GM18499 (cell line): ENCODE results near the gene TOP1.

ENCODE experiments used
- ATAC-seq: cut with Tn5 transposase; IDR thresholded peaks from one replicate; pipeline ENCODE4 v1.9.1; 2021; ENCODE audit warnings: moderate number of reproducible peaks; ENCODE audit not compliant: insufficient read depth, unreplicated experiment

The TOP1 gene

GRCh38 chr20:41054070-41054846 is 25.6 kb downstream of the TOP1 start:
- ATAC-seq: no peak

GRCh38 chr20:41054847-41055230 is 26.2 kb downstream of the TOP1 start:
- no peak for ATAC-seq

GRCh38 chr20:41055679-41056078 is 27.1 kb downstream of the TOP1 start:
- no peak for ATAC-seq

GRCh38 chr20:41057999-41058673 is 29.5 kb downstream of the TOP1 start:
- no peak for ATAC-seq

- no peak for ATAC-seq
Measured at GRCh38 chr20:41058674-41059635, 30.3 kb downstream of the TOP1 start.

- no peak for ATAC-seq
Measured at GRCh38 chr20:41061155-41061554, 32.5 kb downstream of the TOP1 start.

- ATAC-seq: no peak
Measured at GRCh38 chr20:41063442-41063841, 34.8 kb downstream of the TOP1 start.

GRCh38 chr20:41064377-41064776 is 35.8 kb downstream of the TOP1 start:
- ATAC-seq: peak; percentile 50

GRCh38 chr20:41065716-41066115 is 37.1 kb downstream of the TOP1 start:
- no peak for ATAC-seq

GRCh38 chr20:41068806-41069205 is 40.2 kb downstream of the TOP1 start:
- ATAC-seq: no peak

- no peak for ATAC-seq
Measured at GRCh38 chr20:41072190-41072863, 43.7 kb downstream of the TOP1 start.

- no peak for ATAC-seq
Measured at GRCh38 chr20:41072915-41073314, 44.3 kb downstream of the TOP1 start.

- ATAC-seq: no peak
Measured at GRCh38 chr20:41074441-41074840, 45.8 kb downstream of the TOP1 start.

- no peak for ATAC-seq
Measured at GRCh38 chr20:41076776-41077175, 48.2 kb downstream of the TOP1 start.

GRCh38 chr20:41078329-41078728 is 49.7 kb downstream of the TOP1 start:
- no peak for ATAC-seq

GRCh38 chr20:41079066-41079465 is 50.4 kb downstream of the TOP1 start:
- no peak for ATAC-seq

- no peak for ATAC-seq
Measured at GRCh38 chr20:41080866-41081265, 52.2 kb downstream of the TOP1 start.

GRCh38 chr20:41081276-41081814 is 52.7 kb downstream of the TOP1 start:
- ATAC-seq: no peak

- no peak for ATAC-seq
Measured at GRCh38 chr20:41082306-41082705, 53.7 kb downstream of the TOP1 start.

- no peak for ATAC-seq
Measured at GRCh38 chr20:41085606-41086005, 57.0 kb downstream of the TOP1 start.
